Caco-2 (cell line): ENCODE results near the gene LDAH. TPM values are rescaled to one million over a fixed set of nuclear protein-coding genes. Genes with fewer than 3 reads are reported as not detected.

Source experiments
- BruUV-seq: library from RNA; stranded (reverse); fragments of 400-500 nt; replicated peaks from 2 replicates; lab custom pipeline; 2021; lab: Mats Ljungman, UMichigan
- CTCF ChIA-PET: fragments of 300-600 bp; sonication (Branson Sonifier 250); formaldehyde crosslinking; loops from one replicate; lab custom pipeline; 2022; ENCODE audit warnings: antibody characterized with exemption; lab: Charles Lee
- POLR2A ChIA-PET: fragments of 300-600 bp; sonication (Branson Sonifier 250); formaldehyde crosslinking; loops from one replicate; lab custom pipeline; 2022; ENCODE audit warnings: antibody characterized with exemption; lab: Charles Lee
- DNase-seq, 2 experiments: peaks; one replicate each; pipeline versions ENCODE4 v3.0.0 to v3.0.0-alpha.2; 2020 to 2022
- H3K27me3 ChIP-seq: replicated peaks from 2 replicates; pipeline ENCODE4 v1.6.0; 2011; ENCODE audit warnings: low read length; ENCODE audit not compliant: control insufficient read depth, insufficient read depth
- H3K36me3 ChIP-seq: 2 replicates; pipeline ENCODE4 v1.5.1; 2011; ENCODE audit warnings: low read length; ENCODE audit not compliant: control insufficient read depth, insufficient read depth
- H3K4me1 ChIP-seq: fragments of 250-450 bp; sonication (Bioruptor Pico); 2 replicates; pipeline ENCODE4 v1.5.1; 2020; ENCODE audit warnings: mild to moderate bottlenecking
- H3K4me3 ChIP-seq: 2 replicates; pipeline ENCODE4 v1.5.1; 2011; ENCODE audit warnings: low read depth, mild to moderate bottlenecking, control low read depth, low read length
- H3K9me3 ChIP-seq: fragments of 250-450 bp; sonication (Bioruptor Pico); 2 replicates; pipeline ENCODE4 v1.5.1; 2020; ENCODE audit warnings: mild to moderate bottlenecking, moderate library complexity
- H3K27ac Mint-ChIP-seq: one replicate; pipeline ENCODE4 v1.8.0; 2022; ENCODE audit warnings: mixed read lengths; ENCODE audit not compliant: unreplicated experiment
- H3K27me3 Mint-ChIP-seq: one replicate; pipeline ENCODE4 v1.8.0; 2022; ENCODE audit warnings: mixed read lengths; ENCODE audit not compliant: insufficient read depth, unreplicated experiment
- H3K36me3 Mint-ChIP-seq: one replicate; pipeline ENCODE4 v1.8.0; 2022; ENCODE audit warnings: mild to moderate bottlenecking, mixed read lengths; ENCODE audit not compliant: insufficient read depth, unreplicated experiment
- H3K4me1 Mint-ChIP-seq: one replicate; pipeline ENCODE4 v1.8.0; 2022; ENCODE audit warnings: low read depth, mixed read lengths; ENCODE audit not compliant: unreplicated experiment
- H3K4me3 Mint-ChIP-seq: one replicate; pipeline ENCODE4 v1.8.0; 2022; ENCODE audit warnings: mild to moderate bottlenecking, moderate library complexity, mixed read lengths; ENCODE audit not compliant: unreplicated experiment
- H3K9me3 Mint-ChIP-seq: one replicate; pipeline ENCODE4 v1.8.0; 2022; ENCODE audit warnings: mixed read lengths; ENCODE audit not compliant: unreplicated experiment
- CTCF ChIP-seq, 2 experiments: fragments of 200-600 bp in 1 of 2; IDR thresholded peaks; 1 replicate in 1 of 2; 2 replicates in 1 of 2; pipeline versions ENCODE4 v1.5.1 to v1.8.0; 2011 to 2022; ENCODE audit warnings: antibody characterized with exemption in 1 of 2, control low read depth in 1 of 2, inconsistent platforms in 1 of 2, low read depth in 1 of 2, low read length in 1 of 2, mild to moderate bottlenecking in 1 of 2, moderate library complexity in 1 of 2; ENCODE audit not compliant: insufficient read depth in 1 of 2, severe bottlenecking in 1 of 2, unreplicated experiment in 1 of 2
- intact Hi-C: fragments of 100-400 bp; cut with micrococcal nuclease; formaldehyde crosslinking; loops from one replicate; pipeline ENCODE4 v1.10.0; 2022; ENCODE audit not compliant: unreplicated experiment
- total RNA-seq: library from RNA; stranded (reverse); gene quantifications from 2 replicates; pipeline ENCODE4 v1.2.3, GENCODE V29; 2022

Gene LDAH
- total RNA-seq, 1 experiment from 2014 or later = 40.5 TPM

GRCh38 chr2:20638646-20639430 is 184.1 kb downstream of the LDAH start:
- CTCF ChIA-PET = interaction anchor here (0.6 kb wide), 1 partner anchor 135 kb away, joined by 4 read pairs; no protein-coding TSS in a partner anchor
- H3K36me3 Mint-ChIP-seq = no peaks in the 10 kb centered on the region
- DNase-seq = no peak
- no peaks in the 10 kb centered on the region for H3K9me3 Mint-ChIP-seq
- no peaks in the 10 kb centered on the region for H3K27me3 Mint-ChIP-seq
- H3K4me3 Mint-ChIP-seq = no peak overlapping the region
- no peak for TF ChIP-seq CTCF (IDR thresholded peaks at IDR 0.05; ENCODE audit: insufficient read depth in 1 of 2, low read depth in 1 of 2, low read length in 1 of 2, severe bottlenecking in 1 of 2, unreplicated experiment in 1 of 2)
- intact Hi-C loops = no loop called here
- H3K4me3 ChIP-seq = no peak overlapping the region
- POLR2A ChIA-PET = no interaction called here
- no peak overlapping the region for H3K27ac Mint-ChIP-seq
- no peaks in the 10 kb centered on the region for H3K27me3 ChIP-seq
- H3K4me1 ChIP-seq = no peaks in the 10 kb centered on the region
- no TSS peak for BruUV-seq
- no peaks in the 10 kb centered on the region for H3K4me1 Mint-ChIP-seq
- no peaks in the 10 kb centered on the region for H3K9me3 ChIP-seq
- peaks cover 2% of the 10 kb centered on the region; the same call in 1 of the 2 replicates for H3K36me3 ChIP-seq

- POLR2A ChIA-PET = no interaction called here
- CTCF ChIA-PET = no interaction called here
- DNase-seq = no peak
- intact Hi-C loops = no loop called here
- Histone ChIP-seq H3K9me3 (no peaks in the 10 kb centered on the region), H3K4me3 (no peak overlapping the region), H3K27me3 (no peaks in the 10 kb centered on the region), H3K4me1 (no peaks in the 10 kb centered on the region), H3K36me3 (peaks cover 2% of the 10 kb centered on the region; the same call in 1 of the 2 replicates)
- Mint-ChIP-seq H3K27me3 (no peaks in the 10 kb centered on the region), H3K9me3 (no peaks in the 10 kb centered on the region), H3K4me1 (no peaks in the 10 kb centered on the region), H3K4me3 (no peak overlapping the region), H3K27ac (no peak overlapping the region), H3K36me3 (no peaks in the 10 kb centered on the region)
- TF ChIP-seq CTCF (IDR thresholded peaks at IDR 0.05; ENCODE audit: insufficient read depth in 1 of 2, low read depth in 1 of 2, low read length in 1 of 2, severe bottlenecking in 1 of 2, unreplicated experiment in 1 of 2) = no peak
- no TSS peak for BruUV-seq
Observed at GRCh38 chr2:20638014-20638413, 184.9 kb downstream of the LDAH start.

- no TSS peak for BruUV-seq
- H3K9me3 Mint-ChIP-seq = no peaks in the 10 kb centered on the region
- H3K4me3 ChIP-seq = no peak overlapping the region
- H3K27ac Mint-ChIP-seq = no peak overlapping the region
- no peak for TF ChIP-seq CTCF (IDR thresholded peaks at IDR 0.05; ENCODE audit: insufficient read depth in 1 of 2, low read depth in 1 of 2, low read length in 1 of 2, severe bottlenecking in 1 of 2, unreplicated experiment in 1 of 2)
- intact Hi-C loops = no loop called here
- no peaks in the 10 kb centered on the region for H3K4me1 Mint-ChIP-seq
- no peaks in the 10 kb centered on the region for H3K4me1 ChIP-seq
- DNase-seq = no peak
- H3K36me3 Mint-ChIP-seq = no peaks in the 10 kb centered on the region
- H3K27me3 ChIP-seq = no peaks in the 10 kb centered on the region
- CTCF ChIA-PET = interaction anchor here (1.8 kb wide), 1 partner anchor 226 kb away, joined by 7 read pairs; no protein-coding TSS in a partner anchor
- peaks cover 2% of the 10 kb centered on the region; the same call in 1 of the 2 replicates for H3K36me3 ChIP-seq
- POLR2A ChIA-PET = interaction anchor here (3.4 kb wide), 1 partner anchor 190 kb away, joined by 18 read pairs; the partner anchor contains the start of gene RHOB
- H3K4me3 Mint-ChIP-seq = no peak overlapping the region
- H3K27me3 Mint-ChIP-seq = no peaks in the 10 kb centered on the region
- H3K9me3 ChIP-seq = no peaks in the 10 kb centered on the region
Observed at GRCh38 chr2:20637147-20637546, 185.8 kb downstream of the LDAH start.
